ENCODE results near the gene PPP1R3E.
"Not testable (repeated sequence)": the region's sequence is repeated elsewhere in the genome, so short reads cannot be mapped to it uniquely, and the experiment has no call there.

PPP1R3E gene, protein sequence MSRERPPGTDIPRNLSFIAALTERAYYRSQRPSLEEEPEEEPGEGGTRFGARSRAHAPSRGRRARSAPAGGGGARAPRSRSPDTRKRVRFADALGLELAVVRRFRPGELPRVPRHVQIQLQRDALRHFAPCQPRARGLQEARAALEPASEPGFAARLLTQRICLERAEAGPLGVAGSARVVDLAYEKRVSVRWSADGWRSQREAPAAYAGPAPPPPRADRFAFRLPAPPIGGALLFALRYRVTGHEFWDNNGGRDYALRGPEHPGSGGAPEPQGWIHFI

DNA sequence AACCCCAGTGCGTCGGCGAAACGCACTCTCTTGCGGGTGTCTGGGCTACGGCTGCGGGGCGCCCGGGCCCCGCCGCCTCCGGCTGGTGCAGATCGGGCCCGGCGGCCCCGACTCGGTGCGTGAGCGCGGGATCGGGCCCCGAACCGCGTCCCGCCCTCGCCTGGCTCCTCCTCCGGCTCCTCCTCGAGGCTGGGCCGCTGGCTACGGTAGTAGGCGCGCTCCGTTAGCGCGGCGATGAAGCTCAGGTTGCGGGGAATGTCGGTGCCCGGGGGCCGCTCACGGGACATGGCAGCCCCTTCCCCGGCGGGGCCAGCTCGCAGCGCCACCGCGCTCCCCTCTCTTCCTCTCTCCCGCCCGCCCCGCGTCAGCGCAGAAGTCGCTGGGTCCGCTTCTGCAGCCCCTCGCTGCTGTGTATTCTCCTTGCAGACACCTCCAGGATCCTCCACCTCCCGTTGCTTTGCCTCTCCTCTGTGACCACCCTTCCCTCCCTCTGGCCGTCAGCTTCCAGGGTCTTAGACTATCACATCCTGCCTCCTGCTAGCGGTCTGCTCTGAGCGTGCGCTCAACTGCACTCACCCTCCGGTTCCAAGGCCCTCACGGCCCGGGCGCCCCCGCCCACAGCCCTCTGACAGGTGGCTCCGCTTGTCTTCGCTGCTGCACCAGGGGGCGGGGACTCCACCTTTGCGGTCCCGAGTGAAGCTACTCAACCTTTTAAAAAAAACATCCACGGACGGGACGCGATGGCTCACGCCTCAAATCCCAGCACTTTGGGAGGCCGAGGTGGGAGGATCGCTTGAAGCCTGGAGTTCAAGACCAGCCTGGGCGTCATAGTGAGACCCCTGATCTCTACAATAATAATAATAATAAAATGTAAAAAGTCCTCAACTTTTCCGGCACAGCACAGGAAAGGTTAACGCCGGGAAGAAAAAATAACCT lies at the start of gene PPP1R3E:
Gene PPP1R3E (minus strand): TSS at position 570 of the 936 bp plus-strand sequence. CDS start 283 bp downstream, at position 287.
- peak; percentile 92 for DNase-seq

DNA sequence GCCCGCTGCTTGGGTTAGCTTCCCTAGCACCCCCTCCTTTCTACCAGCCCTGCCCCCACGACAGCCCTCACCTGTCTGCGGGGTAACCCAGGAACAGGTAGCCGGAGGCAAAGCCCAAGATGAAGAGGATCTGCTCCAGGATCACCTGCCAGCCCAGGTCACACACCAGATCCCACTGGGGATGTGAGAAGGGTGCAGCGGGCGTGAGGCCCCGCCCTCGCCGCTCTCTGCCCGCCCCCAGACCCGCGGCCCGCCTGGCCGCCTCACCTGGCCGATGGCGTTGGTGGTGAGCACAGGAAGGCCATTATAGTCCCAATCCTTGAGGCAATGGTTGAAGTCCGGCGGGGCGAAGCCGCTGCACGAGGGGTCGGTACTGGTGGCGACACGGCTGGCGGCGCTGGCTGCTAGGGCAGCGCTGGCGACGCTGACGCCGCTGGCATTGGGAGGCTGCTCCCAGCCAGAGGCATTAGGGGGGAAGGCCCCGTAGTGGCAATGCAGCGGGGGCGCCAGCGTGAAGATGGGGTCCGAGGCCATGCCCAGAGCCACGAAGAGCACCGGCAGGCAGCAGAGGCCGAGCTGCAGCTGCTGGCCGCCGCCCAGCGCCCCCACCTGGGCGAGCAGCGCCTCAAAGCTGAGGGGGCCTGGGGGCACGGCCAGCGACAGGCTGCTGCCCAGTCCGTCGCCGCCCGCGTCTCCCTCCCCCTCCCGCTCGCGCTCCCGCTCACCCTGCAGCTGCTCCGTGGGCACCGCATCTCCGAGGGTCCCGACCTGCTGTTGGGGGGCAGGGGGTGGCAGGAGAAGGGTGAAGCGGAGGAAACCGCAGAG lies 49.2 kb upstream of the PPP1R3E start:
- no peak for DNase-seq

DNA sequence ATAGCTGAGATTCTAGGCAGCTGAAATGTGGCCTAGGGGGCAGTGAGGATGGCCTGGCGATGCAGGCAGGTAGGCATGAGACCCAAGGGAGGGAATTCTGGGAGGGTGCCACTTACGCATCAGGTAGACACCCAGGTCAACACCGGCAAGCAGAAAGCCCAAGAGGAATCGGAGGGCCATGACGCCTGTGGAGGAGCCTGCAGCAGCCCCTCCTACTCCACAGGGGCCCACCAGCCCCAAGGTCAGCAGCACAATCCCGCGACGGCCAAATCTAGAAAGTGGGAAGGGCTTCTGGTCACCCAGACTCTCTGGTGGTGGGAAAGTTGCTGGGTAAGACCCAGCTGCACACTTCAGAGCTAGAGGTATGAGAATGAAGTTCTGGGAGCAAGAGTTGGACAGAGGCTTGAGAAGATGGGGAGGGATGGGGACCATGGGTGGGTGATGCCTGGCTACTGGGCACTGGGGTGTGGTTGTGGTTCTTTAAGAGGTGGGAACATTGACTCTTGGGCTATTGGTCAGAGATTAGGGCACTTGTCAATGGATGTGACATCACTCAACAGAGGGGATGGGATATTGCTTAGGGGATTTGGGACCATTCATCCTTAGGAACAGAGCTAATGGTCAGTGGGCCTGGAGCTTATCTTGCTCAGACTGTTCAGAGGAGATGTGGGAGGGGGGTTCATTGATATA lies 46.6 kb upstream of the PPP1R3E start:
- DNase-seq = no peak

- DNase-seq = no peak
These were observed 45.6 kb upstream of the PPP1R3E start for GRCh38 chr14:23348297-23348655.

DNA sequence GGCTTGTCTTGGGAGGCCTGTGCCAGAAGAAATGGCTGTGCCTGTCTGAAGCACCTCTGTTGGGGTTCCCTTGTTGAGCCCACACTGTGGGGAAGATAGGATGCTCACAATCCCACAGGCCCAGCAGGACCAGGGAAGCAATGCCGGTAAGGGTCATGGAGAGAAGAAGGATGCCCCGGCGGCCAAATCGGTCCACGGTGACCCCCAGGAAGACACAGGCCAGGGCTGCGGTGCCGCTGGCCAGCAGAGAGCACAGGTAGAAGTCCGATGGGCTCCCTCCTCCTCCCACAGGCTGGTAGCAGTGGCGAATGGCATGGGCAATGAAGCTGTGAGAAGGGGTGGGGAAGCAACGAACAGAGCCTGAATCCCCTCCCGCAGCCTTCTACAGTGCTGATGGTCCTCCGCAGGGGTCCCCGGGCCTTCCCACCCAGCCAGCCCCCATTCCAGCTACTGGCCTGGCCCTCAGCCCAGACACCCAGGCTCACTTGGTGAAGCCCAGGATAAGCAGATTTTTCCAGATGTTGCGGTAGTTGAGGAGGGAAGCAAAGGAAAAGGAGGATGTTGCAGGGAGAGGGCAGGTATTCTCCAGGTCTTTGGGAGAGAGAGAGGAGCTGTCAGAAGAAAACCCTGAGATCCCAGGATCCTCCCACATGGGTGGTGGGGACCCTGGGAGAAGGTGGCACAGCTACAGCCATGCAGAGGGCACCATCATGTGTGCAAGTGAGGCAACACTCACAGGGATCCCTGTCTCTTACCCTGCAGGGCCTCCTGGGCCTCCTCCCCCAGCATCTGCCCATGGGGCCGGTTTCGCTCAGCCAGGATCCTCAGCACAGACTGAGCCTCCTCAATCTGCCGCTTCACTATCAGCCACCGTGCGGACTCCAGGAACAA lies 45.0 kb upstream of the PPP1R3E start:
- DNase-seq = no peak

DNA sequence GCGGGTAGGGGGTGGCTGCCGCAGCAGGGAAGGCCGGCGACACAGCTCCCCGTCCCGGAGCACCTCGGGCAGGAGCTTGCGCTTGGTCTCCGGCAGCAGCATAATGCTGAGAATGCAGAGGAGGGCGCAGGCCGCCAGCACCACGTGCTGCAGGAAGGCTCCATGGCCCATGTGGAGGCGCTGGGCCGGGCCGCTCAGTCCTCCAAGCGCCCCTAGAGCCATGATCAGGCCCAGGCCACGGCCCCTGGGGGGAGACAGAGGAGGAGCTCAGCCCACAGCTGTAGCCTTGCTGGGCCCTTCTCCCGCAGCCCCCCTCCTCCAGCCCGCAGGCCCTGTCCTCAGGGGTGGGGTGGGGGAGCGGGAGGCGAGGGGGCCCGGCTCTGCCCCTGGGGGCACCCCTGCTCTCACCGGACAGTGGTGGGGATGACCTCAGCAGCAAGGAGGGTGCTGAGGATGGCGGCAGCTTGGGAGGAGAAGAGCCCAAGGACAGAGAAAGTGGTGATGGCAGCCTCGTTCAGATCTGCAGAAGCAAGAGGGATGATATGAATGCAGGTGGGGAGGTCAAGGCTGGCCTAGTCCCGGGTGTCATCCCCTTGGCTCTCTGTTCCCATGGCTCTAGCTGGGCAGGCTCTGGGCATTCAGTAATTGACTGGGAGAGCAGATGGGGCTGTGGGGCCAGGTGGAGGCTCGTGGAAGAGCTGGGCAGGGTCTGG lies 44.2 kb upstream of the PPP1R3E start:
- DNase-seq = no peak

DNA sequence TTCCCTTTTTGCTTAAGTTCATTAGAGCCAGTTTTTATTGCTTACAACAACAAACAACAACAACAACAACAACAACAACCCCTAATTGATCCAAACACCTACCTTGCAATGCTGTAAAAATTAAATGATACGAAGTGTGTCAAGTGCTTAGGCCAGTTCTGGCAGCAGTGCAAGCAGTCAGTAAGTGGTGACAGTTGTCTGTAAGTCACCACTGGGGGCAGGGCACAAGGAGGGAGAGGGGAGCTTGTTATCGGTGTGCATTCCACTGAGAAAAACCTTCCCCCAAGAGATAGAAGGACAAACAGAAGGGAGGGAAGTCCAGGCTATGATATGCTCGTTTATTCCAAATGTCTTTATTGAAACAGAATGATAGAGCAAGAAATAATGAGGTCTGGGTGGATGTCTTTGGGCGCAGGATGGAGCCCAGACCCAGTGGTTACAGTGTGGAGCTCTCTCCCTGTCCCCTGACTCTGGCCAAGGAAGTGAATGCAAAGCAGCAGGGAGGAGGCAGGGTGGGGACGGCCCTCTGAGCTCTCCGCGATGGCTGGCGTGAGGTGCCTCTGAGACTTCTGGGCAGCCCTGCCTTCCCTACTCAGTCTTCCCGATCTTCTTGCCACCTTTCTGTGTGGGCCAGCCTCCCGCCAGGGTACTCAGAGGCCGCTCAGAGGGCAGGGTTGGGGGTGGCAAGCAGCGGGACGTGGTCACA lies 43.5 kb upstream of the PPP1R3E start:
- no peak for DNase-seq

- DNase-seq = no peak
These were observed 41.8 kb upstream of the PPP1R3E start for GRCh38 chr14:23344481-23344880.

GRCh38 chr14:23339506-23340268 lies 37.0 kb upstream of the PPP1R3E start:
- no peak for DNase-seq

- no peak for DNase-seq
These were observed 33.0 kb upstream of the PPP1R3E start for GRCh38 chr14:23335623-23336022.

DNA sequence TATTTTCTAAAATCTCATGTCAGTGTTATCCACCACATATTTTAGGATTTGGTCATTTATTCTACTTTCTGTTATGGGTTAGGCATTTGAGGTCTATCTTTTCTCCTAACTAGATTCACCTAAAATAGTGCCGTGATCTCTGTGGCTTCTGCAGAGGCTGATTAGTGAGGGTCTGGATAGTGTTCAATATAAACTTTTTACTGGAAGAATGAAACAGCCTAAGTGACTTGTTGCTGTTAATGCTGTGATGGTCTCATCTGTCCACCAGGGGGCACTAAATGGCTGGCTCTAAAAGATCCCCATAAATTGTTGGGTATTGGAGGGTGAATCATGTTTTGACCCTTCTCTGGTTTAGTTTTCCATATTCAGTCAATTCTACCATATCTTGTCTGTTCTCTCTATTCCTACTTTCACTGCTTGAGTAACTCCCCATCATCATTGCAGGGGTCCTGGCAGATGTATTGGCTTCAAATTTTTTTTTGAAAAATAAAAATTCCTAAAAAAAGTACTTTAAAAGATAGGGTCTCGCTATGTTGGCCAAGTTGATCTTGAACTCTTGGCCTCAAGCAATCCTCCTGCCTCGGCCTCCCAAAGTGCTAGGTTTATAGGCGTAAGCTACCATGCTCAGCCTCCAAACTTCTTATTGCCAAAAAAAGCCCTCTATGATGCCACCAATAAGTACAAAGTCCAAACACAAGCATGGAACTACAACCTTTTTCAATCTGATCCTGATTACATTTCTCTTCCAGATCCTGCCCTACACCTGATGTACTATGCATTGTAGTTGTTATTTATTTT lies 25.5 kb upstream of the PPP1R3E start:
- DNase-seq = peak; percentile 69

DNA sequence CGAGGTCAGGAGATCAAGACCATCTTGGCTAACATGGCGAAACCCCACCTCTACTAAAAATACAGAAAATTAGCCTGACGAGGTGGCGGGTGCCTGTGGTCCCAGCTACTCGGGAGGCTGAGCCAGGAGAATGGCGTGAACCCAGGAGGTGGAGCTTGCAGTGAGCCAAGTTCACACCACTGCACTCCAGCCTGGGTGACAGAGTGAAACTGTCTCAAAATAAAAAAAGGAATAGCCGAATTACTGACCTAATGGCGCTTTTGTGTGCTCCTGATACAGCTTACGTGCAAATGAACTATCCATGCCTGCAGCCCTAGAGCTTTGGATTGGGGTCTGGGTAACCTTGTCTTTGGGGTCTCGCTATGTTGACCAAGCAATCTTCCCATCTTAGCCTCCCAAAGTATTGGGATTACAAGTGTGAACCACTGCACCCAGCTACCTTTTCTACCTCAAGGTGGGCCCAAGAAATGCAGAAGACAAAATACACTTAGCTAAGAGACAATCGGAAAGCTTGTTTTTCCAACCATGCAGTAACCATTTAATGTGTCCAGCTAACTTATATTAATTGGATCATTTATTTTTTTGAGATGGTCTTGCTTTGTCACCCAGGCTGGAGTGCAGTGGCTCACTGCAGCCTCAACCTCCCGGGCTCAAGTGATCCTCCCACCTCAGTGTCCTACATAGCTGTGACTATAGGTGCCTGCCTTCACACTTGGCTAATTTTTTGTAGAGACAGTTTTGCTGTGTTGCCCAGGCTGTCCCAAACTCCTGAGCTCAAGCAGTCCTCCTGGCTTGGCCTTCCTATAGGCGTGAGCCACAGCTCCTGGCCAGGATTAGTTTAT lies 24.1 kb upstream of the PPP1R3E start:
- DNase-seq = no peak

- DNase-seq = not testable (repeated sequence)
These were observed 23.1 kb upstream of the PPP1R3E start for GRCh38 chr14:23325746-23326145.

DNA sequence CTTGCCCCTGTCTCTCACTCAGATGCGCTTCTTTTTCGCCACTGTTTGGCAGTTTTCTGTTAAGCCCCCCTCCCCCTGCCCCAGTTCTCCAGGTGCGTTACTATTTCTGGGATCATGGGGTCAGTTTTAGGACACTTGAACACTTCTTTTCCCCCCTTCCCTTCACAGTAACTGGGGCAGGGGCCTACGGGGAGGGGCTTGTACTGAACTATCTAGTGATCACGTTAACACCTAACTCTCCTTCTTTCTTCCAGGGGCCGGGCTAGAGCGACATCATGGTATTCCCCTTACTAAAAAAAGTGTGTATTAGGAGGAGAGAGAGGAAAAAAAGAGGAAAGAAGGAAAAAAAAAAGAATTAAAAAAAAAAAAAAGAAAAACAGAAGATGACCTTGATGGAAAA lies 22.3 kb upstream of the PPP1R3E start:
- DNase-seq = no peak

GRCh38 chr14:23324455-23324846 lies 21.8 kb upstream of the PPP1R3E start:
- no peak for DNase-seq

DNA sequence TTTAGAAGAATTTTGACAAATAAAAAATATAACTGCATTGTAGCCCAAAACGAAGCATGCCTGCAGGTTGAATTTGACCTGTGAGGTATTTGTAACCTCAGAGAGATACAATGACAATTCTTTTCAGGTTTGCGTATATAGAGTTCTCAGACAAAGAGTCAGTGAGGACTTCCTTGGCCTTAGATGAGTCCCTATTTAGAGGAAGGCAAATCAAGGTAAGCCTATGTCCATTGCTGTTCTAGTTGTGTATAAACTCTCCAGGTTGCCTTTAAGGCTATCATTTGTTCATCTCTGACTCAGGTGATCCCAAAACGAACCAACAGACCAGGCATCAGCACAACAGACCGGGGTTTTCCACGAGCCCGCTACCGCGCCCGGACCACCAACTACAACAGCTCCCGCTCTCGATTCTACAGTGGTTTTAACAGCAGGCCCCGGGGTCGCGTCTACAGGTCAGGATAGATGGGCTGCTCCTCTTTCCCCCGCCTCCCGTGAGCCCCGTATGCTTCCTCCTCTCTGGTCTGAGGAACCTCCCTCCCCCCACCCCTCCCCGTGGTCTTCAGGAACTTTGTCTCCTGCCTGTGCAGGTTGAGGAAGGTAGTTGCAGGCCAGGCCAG lies 21.3 kb upstream of the PPP1R3E start:
- DNase-seq = no peak

Data from activated CD8-positive, alpha-beta memory T cell treated with anti-CD3 and anti-CD28 coated beads, Interleukin-2, amount 50 U/mL, for 48 hours (primary cell).